PC-3 (cell line): ENCODE results near the gene ZER1. TPM values are rescaled to one million over a fixed set of nuclear protein-coding genes. Genes with fewer than 3 reads are reported as not detected.

Experiments
- ATAC-seq: fragments of 200-7000 bp; cut with Tn5 transposase; 2 replicates; pipeline ENCODE4 v1.9.1; 2020; ENCODE audit warnings: mild to moderate bottlenecking, moderate library complexity
- BruUV-seq: library from RNA; stranded (reverse); fragments of 400-500 nt; replicated peaks from 2 replicates; lab custom pipeline; 2021; lab: Mats Ljungman, UMichigan
- CTCF ChIA-PET: fragments of 300-600 bp; sonication (Branson Sonifier 250); formaldehyde crosslinking; loops from one replicate; lab custom pipeline; 2022; ENCODE audit warnings: antibody characterized with exemption; lab: Charles Lee
- POLR2A ChIA-PET: fragments of 300-600 bp; sonication (Branson Sonifier 250); formaldehyde crosslinking; loops from one replicate; lab custom pipeline; 2022; ENCODE audit warnings: antibody characterized with exemption; ENCODE audit not compliant: unreplicated experiment; lab: Charles Lee
- DNase-seq: peaks from one replicate; pipeline ENCODE4 v3.0.0-alpha.2; 2015
- H2AFZ ChIP-seq: fragments of 300-600 bp; sonication (generic); 2 replicates; pipeline ENCODE4 v1.6.0; 2016; ENCODE audit warnings: antibody characterized with exemption, low read length
- H3F3A ChIP-seq: fragments of 300-600 bp; sonication (generic); one replicate; pipeline ENCODE4 v1.6.0; 2017; ENCODE audit warnings: antibody characterized with exemption, low read length, control low read depth, mild to moderate bottlenecking; ENCODE audit not compliant: unreplicated experiment
- H3K27ac ChIP-seq: fragments of 300-600 bp; sonication (generic); 2 replicates; pipeline ENCODE4 v1.5.1; 2016; ENCODE audit warnings: mild to moderate bottlenecking, low read length
- H3K27me3 ChIP-seq: fragments of 300-600 bp; sonication (generic); 2 replicates; pipeline ENCODE4 v1.6.1; 2016; ENCODE audit warnings: low read length, mixed read lengths
- H3K36me3 ChIP-seq: fragments of 300-600 bp; sonication (generic); 2 replicates; pipeline ENCODE4 v1.6.1; 2016; ENCODE audit warnings: low read depth, mixed run types, low read length, mixed read lengths
- H3K4me1 ChIP-seq: fragments of 300-600 bp; sonication (generic); 2 replicates; pipeline ENCODE4 v1.5.1; 2016; ENCODE audit warnings: low read length; ENCODE audit not compliant: insufficient read depth
- H3K4me2 ChIP-seq: fragments of 300-600 bp; sonication (generic); 2 replicates; pipeline ENCODE4 v1.6.0; 2016; ENCODE audit warnings: low read length
- H3K4me3 ChIP-seq: fragments of 300-600 bp; sonication (generic); 2 replicates; pipeline ENCODE4 v1.5.1; 2016; ENCODE audit warnings: mild to moderate bottlenecking, low read length, mixed read lengths
- H3K79me2 ChIP-seq: fragments of 300-600 bp; sonication (generic); 2 replicates; pipeline ENCODE4 v1.6.1; 2017; ENCODE audit warnings: low read length, mixed read lengths
- H3K9ac ChIP-seq: fragments of 300-600 bp; sonication (generic); 2 replicates; pipeline ENCODE4 v1.6.0; 2016; ENCODE audit warnings: mild to moderate bottlenecking, low read length
- H3K9me2 ChIP-seq: fragments of 300-600 bp; sonication (generic); replicated peaks from 2 replicates; pipeline ENCODE4 v1.6.1; 2016; ENCODE audit warnings: mixed run types, low read length, mixed read lengths
- H3K9me3 ChIP-seq: fragments of 300-600 bp; sonication (generic); 2 replicates; pipeline ENCODE4 v1.6.1; 2016; ENCODE audit warnings: low read length, mixed read lengths
- H4K20me1 ChIP-seq: fragments of 300-600 bp; sonication (generic); 2 replicates; pipeline ENCODE4 v1.6.1; 2016; ENCODE audit warnings: low read length, mixed read lengths
- EZH2 ChIP-seq: fragments of 300-600 bp; sonication (generic); IDR thresholded peaks from one replicate; pipeline ENCODE4 v1.6.1; 2017; ENCODE audit warnings: antibody characterized with exemption, mild to moderate bottlenecking, low read length; ENCODE audit not compliant: unreplicated experiment
- EZH2phosphoT487 ChIP-seq: fragments of 300-600 bp; sonication (generic); IDR thresholded peaks from 2 replicates; pipeline ENCODE4 v1.6.1; 2018; ENCODE audit warnings: mild to moderate bottlenecking, antibody characterized with exemption, low read length, borderline replicate concordance
- intact Hi-C: fragments of 100-400 bp; cut with micrococcal nuclease; formaldehyde crosslinking; loops from 2 replicates; pipeline ENCODE4 v1.9.0; 2023
- total RNA-seq: library from RNA; depleted of rRNA; stranded (reverse); fragments of >200 nt; gene quantifications from 2 replicates; pipeline ENCODE4 v1.2.3, GENCODE V29; 2014
- TF ChIP-seq, protein P1 (sequence below): fragments of 300-600 bp; sonication (generic); conservative IDR thresholded peaks from 2 replicates; pipeline ENCODE4 v1.5.1; 2017; ENCODE audit warnings: antibody characterized with exemption, low read depth, mild to moderate bottlenecking, low read length

The ZER1 gene
- total RNA-seq, 1 experiment from 2014 or later = 20.6 TPM

DNA sequence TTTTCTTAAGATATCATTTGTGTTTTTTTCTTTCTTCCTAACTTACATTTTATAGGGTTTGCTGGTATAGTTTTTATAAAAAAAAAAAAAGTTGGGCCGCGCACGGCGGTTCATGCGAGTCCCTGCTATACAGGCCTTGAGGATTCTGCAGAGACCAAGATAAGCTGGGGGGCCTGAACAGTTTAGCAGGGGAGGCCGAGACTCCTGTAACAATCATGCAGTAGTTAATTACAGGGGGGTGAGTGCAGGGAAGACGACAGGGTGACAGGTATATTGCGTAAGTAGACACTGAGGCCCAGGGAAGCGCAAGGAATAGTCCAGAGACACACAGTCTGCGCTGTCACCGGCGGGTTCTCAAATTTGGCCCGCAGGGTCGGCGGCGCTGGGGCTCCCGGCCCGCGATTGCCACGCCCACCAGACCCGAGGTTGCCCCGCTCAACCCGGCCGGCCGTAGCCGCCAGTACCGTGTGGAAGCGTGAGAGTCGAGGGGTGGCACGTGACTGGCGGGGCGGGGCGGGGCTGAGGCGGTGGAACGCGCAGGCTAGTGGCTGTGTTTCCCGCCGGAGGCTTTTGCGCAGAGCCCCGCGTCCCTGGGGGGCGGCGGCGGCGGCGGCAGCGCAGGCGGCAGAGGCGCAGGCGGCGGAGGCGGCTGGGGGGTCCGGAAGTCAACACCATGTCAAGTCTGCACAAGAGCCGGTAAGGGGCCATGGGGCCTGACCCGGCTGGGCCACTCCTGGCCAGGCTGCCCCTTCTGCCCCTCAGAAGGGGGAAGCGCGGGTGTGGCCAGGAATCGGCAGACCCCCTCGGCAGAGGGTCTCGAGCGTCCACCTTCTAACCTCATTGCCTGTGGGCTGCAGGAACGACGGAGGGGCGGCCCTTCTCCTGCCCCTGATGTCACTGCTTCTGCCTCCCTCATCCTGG, 15.2 kb upstream of the ZER1 start, which contains the start of gene TBC1D13:
TSS of gene TBC1D13 (plus strand) at position 573 of the 921 bp plus-strand sequence. CDS start at position 674, 101 bp downstream.
- intact Hi-C loops = no loop called here

DNA sequence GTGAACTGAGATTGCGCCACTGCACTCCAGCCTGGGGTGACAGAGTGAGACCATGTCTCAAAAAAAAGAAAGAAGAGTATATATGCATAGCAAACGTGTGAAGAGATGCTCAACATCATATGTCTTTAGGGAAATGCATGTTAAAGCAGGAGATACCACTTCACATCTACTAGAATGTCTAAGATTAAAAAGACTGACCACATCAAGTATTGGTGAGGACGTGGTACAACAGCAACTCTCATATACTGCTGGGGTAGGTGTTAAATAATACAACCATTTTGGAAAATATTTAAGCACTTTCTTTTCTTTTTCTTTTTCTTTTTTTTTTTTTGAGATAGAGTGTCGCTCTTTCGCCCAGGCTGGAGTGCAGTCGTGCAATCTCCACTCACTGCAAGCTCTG, 13.7 kb upstream of the ZER1 start:
- Histone ChIP-seq H3K79me2 (peaks cover 18% of the 10 kb centered on the region), H2AFZ (no peak overlapping the region), H3K9ac (no peak overlapping the region), H3K27me3 (no peaks in the 10 kb centered on the region), H3K4me2 (no peak overlapping the region), H3K4me1 (peaks cover 11% of the 10 kb centered on the region), H3K36me3 (no peaks in the 10 kb centered on the region), H3K9me2 (no peaks in the 10 kb centered on the region), H3K9me3 (no peaks in the 10 kb centered on the region), H3K4me3 (no peak overlapping the region), H3F3A (no peaks in the 10 kb centered on the region), H3K27ac (no peak overlapping the region), H4K20me1 (no peaks in the 10 kb centered on the region)
- ChIA-PET POLR2A (no interaction called here), CTCF (no interaction called here)
- DNase-seq = no peak
- intact Hi-C loops = no loop called here
- ATAC-seq = no peak
- TF ChIP-seq EZH2phosphoT487 = no peak
- TF ChIP-seq, protein P1, sequence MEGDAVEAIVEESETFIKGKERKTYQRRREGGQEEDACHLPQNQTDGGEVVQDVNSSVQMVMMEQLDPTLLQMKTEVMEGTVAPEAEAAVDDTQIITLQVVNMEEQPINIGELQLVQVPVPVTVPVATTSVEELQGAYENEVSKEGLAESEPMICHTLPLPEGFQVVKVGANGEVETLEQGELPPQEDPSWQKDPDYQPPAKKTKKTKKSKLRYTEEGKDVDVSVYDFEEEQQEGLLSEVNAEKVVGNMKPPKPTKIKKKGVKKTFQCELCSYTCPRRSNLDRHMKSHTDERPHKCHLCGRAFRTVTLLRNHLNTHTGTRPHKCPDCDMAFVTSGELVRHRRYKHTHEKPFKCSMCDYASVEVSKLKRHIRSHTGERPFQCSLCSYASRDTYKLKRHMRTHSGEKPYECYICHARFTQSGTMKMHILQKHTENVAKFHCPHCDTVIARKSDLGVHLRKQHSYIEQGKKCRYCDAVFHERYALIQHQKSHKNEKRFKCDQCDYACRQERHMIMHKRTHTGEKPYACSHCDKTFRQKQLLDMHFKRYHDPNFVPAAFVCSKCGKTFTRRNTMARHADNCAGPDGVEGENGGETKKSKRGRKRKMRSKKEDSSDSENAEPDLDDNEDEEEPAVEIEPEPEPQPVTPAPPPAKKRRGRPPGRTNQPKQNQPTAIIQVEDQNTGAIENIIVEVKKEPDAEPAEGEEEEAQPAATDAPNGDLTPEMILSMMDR = no peak
- BruUV-seq = no TSS peak

More for the DNA sequence above, 15.2 kb upstream of the ZER1 start, which contains the start of gene TBC1D13:
- Histone ChIP-seq H3K79me2 (peaks cover 18% of the 10 kb centered on the region), H3K27ac (no peak within 1 kb of the TSS), H2AFZ (peak within 1 kb of the TSS; percentile 90), H4K20me1 (no peaks in the 10 kb centered on the region), H3K4me1 (peaks cover 11% of the 10 kb centered on the region), H3F3A (no peaks in the 10 kb centered on the region), H3K36me3 (no peaks in the 10 kb centered on the region), H3K9me2 (no peaks in the 10 kb centered on the region), H3K9ac (peak within 1 kb of the TSS; percentile 81), H3K9me3 (no peaks in the 10 kb centered on the region), H3K4me3 (peak within 1 kb of the TSS; percentile 98), H3K27me3 (no peaks in the 10 kb centered on the region), H3K4me2 (peak within 1 kb of the TSS; percentile 88)
- ChIA-PET CTCF (no interaction called here), POLR2A (no interaction called here)
- TSS peak; percentile 55 for BruUV-seq
- ATAC-seq = peak; percentile 97
- TF ChIP-seq EZH2phosphoT487 (no peak), EZH2 (no peak)
- TF ChIP-seq, protein P1 = no peak
- peak; percentile 66 for DNase-seq

DNA sequence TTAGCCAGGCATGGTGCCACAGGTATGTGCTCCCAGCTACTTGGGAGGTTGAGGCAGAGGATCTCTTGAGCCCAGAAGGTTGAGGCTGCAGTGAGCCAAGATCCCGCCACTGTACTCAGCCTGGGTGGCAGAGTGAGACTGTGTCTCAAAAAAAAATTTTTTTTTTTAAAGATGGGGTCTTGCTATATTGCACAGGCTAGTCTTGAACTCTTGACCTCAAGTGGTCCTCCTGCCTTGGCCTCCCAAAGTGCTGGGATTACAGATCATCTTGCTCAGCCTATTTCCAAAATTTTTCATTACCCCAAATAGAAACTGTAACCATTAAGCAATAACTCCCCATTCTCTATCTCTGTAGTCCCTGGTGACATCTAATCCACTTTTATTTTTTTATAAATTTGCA, 10.9 kb upstream of the ZER1 start:
- H3K9me3 ChIP-seq = no peaks in the 10 kb centered on the region
- CTCF ChIA-PET = interaction anchor here (0.7 kb wide), 1 partner anchor 187 kb away, joined by 4 read pairs; no protein-coding TSS in a partner anchor
- no peak overlapping the region for H3K27ac ChIP-seq
- DNase-seq (no peak), ATAC-seq (no peak)
- no TSS peak for BruUV-seq
- peaks cover 5% of the 10 kb centered on the region; the same call in 1 of the 2 replicates for H3K4me1 ChIP-seq
- intact Hi-C loops = no loop called here
- POLR2A ChIA-PET = no interaction called here
- no peak overlapping the region for H3K9ac ChIP-seq
- H3F3A ChIP-seq = no peaks in the 10 kb centered on the region
- no peaks in the 10 kb centered on the region for H3K36me3 ChIP-seq
- H3K27me3 ChIP-seq = no peaks in the 10 kb centered on the region
- no peaks in the 10 kb centered on the region for H4K20me1 ChIP-seq
- TF ChIP-seq EZH2 = no peak
- TF ChIP-seq, protein P1 = no peak
- no peak for TF ChIP-seq EZH2phosphoT487
- H3K79me2 ChIP-seq = peaks cover 6% of the 10 kb centered on the region
- no peak overlapping the region for H3K4me2 ChIP-seq
- no peak overlapping the region for H2AFZ ChIP-seq
- H3K9me2 ChIP-seq = no peaks in the 10 kb centered on the region
- no peak overlapping the region for H3K4me3 ChIP-seq
